NCI-H226 (cell line): ENCODE measurements around the gene ADARB2.

Source experiments
- DNase-seq: peaks from one replicate; pipeline ENCODE4 v3.0.0-alpha.2; 2015

The ADARB2 gene

DNA sequence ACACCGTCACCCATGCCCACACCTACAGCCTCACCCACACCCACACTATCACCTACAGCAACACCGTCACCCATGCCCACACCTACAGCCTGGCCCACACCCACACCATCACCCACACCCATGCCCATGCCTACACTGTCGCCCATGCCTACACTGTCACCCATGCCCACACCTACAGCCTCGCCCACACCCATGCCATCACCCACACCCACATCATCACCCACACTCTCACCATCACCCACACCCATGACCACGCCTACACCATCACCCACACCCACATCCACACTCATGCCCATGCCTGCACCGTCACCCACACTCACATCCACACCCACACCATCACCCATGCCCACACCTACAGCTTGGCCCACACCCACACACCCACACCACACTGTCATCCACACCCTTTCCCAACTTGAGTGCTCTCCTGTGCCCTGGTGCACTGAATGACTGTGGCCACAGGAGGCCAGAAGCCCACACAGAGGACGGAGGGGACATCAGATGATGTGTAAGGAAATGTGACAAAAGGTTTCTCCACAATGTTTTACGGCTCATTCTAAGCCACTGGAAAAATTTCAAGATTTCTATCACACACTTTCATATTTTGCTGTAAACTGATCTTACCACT is 527.9 kb downstream of the ADARB2 start:
- no peak for DNase-seq

DNA sequence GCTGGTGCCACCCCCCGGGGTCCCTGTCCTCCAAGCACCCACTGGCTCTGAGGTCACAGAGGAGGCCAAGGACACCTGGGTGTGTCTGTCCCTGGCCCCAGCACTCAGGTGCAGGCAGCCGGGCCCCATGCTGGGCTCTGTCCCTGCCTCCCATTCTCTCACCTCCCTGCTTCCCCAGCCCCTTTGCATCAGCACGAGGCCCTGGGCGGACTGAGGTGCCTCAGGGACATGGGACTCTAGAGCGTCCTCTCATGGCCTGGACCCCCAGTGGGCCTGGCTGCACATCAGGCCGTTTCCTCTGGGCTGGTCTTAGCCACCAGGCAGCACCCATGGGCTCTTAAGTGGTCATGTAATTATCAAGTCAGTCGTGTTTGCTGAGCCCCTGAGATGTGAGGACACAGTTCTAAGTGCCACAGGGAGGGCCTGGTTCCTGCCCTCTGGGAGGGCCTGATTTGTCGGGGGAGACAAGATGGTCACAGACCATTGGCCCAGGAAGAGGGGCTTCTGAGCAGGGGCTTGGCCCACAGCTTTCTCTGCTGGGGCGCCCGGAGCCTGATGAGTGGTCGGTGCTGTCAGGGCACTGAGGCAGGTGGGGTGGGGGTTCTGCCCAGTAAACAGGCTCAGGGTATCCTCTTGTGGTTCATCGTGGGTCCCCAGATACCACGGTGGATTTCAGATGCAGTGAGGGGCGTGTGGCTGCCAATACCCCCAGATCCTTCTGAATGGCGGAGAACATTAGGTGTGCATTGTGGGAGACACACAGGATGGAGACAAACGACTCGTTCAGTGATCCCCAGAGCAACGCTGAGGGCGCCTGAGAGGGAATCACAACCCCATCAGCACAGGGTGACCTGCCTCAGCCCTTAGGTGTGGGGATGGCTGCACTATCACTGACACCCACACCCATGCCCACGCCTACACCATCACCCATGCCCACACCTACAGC is 528.7 kb downstream of the ADARB2 start:
- DNase-seq = no peak

DNA sequence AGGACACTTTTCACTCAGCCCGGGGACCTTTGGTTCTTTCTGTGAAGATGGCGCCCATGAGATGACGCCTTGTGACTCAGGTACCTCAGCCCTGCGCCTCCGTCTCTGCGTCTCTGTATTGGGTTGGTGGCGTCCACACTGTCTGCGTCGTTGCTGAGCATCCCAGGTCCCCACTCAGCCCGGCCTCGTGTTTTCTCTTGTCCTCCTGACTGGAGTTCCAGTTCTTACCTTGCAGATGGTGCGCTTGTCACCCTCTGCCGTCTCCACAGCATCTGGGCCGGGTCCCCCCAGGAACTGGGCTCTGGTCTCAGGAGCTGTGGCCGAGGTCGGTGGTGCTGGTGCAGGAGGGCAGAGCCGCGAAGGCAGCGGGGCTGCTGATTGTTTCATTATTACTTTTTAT is 530.7 kb downstream of the ADARB2 start:
- DNase-seq = no peak

DNA sequence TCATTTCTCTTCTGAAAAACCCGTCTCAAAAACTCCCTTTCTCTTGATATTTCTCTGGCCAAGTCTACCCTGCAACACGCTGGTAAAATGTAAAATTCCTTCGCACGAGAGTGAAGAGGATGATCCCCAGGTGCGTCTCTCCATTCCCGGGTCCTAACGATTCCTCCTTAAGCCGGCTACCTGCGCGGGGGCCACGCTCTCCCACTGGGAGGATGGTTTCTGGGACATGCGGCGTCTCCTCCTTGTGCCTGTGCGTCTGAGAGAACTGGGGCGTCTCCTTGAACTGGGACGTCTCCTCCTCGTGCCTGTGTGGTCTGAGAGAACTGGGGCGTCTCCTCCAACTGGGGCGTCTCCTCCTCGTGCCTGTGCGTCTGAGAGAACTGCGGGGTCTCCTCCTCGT is 531.2 kb downstream of the ADARB2 start:
- DNase-seq = no peak

DNA sequence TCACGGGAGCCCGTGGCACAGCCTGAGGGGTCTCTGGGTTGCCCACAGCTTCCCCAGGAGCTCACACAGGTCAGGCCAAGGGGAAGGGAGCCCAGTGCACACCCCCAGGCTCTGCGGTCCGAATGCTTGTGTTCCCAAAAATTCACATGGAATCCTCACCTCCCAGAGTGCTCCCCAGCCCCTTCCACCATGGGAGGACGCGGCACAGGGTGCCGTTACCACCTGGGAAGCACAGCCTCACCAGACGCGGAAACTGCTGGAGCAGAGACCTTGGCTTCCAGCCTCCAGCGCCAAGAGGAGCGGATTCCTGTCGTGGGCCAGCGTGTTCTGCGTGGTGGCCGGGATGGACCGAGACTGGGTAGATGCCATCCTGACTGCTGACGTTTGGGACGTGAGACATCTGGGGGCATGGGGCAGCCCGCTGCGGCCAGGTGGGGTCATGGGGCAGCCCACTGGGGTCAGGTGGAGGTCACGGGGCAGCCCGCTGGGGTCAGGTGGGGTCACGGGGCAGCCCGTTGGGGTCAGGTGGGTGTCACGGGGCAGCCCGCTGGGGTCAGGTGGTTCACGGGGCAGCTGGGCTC is 531.8 kb downstream of the ADARB2 start:
- no peak for DNase-seq

DNA sequence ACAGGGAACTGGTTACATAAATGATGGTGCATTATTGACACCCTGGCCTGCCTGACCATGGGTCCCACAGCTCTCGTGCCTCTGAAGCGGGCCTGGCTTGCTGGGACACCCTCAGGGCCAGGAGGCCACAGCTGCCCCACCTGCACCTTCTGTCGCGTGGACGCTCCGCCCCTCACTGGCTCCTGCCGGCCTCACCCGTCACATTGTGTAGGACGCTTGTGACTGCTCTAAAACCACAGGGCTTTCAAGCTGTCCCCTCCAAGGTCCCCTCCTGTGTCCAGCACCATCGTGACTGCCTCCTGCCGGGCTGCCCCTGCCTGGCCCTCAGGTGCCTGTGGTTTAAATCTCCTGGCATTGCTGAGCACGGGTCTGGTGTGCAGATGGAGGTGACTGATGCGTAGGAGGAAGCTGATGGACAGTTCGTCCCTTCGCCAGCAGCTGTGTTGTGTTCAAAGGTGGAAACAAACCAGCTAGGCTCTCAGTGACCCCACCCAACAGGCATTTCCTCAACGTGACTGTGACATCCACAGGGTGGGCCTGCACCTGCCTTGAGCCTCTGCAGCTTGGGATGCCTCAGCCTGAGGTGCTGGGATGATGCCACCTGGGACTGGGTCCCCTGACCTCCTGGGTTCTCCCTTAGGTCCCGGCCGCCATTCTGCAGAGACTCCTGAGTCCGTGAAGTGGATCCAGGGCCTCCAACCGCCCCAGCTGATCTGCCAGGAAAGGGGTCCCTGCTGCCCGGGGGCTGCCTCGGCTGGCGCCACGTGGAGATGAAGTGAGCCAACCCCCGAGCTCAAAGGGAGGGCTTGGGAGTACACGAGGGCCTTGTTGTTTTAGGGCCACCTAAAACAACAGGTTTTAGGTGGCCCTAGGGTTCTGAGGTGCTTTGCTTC is 532.6 kb downstream of the ADARB2 start:
- no peak for DNase-seq

DNA sequence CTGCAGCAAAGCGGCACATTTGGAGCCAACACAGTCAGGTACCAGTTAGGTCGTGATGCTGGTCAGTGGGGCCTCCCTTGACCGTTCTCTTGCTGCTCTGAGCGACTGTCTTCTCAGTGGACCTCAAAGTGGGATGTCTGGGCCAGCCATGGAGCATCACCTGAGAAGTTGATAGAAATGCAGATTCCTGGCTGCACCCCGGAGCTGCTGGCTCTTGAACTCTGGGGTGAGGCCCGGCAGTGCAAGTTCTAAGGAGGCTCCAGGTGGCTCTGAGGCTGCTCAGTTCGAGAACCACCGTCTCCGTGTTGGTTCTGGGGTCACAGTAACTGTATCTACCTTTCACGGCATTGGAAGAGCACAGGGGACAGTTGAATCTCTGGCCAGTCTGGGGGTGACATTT is 533.6 kb downstream of the ADARB2 start:
- DNase-seq = no peak

DNA sequence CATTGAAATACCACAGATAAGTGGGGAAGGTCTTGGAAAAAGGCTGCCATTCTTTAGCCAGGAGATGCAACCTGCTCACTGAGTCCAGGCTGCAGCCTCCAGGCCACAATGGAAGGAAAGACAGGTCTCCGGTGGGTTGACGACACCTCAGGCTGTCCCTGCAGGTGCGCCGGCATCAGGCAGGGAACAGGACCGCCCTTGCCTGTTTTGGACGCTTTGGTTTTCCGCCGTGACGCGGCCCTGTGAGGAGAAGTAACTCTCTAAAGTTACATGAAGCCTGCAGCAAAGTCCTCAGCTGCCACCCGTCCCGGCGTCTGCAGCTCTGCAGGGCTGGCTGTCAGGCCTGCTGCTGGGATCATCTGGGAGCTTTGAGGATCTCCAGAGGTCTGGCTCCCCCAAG is 534.1 kb downstream of the ADARB2 start:
- no peak for DNase-seq

DNA sequence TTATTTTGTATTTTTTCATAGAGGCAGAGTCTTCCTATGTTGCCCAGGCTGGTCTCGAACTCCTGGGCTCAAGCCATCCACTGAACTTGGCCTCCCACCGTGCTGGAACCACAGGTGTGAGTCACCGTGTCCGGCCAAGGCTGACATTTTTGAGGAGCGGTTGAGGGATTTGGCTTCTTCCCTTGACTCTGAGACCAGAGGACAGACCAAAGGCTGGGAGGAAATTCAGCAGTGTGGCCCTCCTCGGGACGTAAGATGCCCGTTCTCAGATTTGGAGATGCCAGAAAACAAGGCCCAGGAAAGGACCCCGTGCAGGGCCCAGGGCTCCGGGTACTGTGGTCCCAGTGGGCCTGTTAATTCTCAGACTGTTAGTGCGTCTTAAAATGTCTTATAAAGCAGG is 535.0 kb downstream of the ADARB2 start:
- DNase-seq = no peak

DNA sequence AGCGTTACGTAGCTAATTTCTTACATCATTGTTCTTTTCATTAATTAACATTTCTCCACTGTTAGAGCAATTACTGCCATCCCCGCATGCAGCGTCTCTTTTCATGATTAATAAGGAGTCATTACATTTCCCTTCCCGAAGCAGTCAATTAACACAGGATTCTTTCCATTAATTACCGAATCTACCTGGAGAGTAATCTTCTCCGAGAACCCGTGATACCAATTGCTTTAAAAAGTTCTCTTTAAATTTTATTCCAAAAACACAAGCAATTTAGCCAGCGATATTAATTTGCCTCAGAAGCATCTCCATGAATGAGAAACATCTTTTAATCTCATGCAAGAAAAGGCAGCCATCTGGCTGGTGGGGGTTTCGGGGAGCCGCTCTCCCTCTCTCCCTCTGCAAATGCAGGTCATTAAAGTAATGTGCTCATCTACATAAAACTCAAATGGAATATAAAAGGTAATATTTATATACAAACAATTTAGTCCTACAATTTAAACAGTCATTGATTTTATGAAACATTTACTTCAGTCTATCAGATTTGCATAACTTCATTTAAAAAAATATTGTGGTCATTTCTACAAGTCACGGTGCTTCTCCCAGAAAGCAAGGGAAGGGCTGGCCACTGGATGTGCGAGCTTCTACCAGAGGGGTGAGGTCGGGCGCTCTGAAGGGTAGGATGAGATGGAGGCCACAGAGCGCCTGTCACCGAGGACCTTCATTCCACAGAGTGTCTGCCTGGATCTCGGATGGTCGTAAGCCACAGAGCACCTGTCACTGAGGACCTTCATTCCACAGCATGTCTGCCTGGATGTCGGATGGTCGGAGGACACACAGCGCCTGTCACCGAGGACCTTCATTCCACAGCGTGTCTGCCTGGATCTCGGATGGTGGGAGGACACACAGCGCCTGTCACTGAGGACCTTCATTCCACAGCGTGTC is 536.2 kb downstream of the ADARB2 start:
- DNase-seq = no peak

DNA sequence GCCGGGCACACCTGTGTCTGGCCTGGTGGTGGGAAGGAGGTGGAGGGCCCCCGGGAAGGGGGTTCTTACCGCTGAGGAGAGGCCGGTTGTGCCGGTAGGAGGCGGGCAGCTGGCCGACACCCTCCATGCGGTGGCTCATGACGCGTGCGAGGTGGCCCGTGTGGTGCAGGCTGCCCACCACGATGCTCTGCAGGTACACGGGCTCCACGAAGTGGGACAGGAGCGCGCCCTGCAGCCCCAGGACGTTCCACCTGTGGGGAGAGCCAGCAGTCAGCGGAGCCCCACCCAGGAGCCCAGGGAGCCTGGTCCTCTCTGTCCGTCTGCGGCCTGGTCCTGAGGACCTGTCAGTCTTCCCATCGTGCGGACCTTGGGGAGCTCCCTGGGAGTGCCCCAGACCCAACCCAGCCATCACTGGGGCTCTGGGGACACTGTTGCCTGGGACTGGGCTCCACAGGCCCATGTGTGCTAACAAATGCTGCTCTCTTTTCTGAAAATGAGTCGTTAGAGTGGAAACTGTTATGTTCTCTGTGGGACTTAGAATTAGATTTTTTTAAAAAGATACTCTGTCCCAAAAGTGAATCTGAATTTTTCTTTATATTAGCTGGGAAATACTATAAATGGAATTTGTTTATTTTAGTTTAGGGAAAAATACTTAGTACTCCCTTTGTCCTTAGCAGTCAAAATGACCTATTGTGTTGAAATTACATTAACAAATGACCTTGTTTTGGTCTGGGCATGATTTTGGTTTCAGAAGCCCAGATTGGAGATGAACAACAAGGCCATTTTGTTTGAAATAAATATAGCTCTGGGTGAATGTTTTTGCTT is 537.2 kb downstream of the ADARB2 start:
- no peak for DNase-seq

DNA sequence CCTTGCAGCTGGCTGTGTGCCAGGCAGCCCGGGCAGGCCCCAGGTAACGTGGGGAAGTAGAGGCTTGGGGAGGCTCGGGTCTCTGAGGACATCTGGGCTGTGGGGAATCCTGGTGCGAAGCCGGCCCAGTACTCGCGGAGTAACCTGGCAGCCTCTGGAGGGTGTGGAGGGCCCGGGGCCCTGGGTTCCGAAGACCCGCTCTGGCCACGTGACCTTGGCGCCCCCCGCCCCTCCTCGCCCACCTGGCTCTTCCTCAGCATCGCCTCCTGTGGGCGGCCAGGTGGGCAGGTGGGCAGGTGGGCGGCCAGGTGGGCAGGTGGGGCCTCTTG is 538.0 kb downstream of the ADARB2 start:
- no peak for DNase-seq

DNA sequence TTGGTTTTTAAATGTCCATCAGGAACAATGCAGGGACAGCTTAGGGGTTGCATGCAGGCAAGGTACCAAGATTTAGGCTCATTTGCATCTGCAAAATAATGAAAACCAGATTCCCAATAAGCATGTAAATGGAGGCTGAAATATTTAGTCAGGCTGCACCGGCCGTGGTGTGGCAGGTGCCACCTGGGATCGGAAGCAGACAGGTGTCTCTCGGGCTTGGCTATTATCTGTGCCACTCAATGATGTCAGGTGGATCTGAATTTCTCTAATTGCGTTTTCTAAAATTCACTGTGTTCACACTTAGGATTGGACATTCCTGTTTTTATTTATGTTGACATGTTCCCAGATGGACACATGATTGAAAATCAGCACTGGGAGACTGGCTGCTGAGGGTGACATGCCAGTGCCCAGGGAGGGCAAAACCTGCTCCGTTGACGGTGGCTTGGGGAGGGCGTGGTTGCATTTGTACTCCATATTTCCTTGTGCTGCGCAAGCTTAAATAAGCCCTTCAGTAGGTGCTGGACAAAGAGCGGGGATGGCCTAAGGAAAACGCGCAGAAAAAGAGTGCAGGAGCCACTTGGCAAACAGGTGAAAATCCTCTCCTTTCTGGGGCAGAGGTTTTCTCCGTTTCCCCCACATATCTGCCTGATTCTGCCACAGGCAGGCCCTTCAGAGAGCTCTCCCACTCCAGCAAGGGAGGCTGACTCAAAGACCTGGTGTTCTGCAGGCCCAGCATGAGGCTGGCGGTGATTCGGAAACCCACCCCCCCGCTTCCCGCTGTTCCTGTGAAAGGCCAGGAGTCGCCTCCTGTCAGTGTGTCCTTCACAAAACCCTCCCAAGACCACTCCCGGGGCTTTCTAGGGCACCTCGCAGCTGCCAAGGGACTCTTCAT is 538.6 kb downstream of the ADARB2 start:
- no peak for DNase-seq

DNA sequence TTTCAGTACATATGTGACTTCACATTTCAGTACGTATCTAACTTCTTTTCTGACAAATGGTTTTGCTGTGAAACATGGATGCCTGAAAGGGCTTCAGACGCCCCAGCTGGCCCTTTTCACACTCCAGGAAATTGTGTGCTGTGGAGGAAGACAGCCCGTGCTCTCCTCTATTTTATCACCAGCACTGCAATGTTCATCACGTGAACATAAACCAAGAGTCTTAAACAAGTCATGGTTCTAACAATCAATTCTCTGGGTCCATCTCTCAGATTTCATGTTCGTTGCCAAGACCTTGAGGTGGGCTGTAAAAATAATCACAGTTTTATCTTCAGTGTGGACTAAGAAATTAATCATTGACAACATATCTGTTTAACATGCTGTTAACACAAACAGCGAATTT is 539.9 kb downstream of the ADARB2 start:
- DNase-seq = no peak

DNA sequence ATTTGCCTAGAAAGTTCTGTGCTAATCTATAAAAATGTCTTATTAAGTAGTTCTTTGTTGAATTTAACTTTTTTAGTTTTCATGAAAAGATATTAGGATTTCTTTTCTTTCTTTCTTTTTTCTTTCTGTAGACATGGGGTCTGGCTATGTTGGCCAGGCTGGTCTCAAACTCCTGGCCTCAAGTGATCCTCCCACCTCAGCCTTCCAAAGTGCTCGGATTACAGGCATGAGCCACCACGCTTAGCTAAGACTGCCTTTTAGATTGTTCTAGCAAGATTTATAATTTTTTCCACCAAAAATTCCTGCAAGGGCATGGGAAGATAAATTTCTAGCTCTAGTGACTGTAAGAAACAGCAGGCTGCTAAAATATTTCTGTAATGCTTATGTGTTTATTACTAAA is 540.7 kb downstream of the ADARB2 start:
- no peak for DNase-seq

DNA sequence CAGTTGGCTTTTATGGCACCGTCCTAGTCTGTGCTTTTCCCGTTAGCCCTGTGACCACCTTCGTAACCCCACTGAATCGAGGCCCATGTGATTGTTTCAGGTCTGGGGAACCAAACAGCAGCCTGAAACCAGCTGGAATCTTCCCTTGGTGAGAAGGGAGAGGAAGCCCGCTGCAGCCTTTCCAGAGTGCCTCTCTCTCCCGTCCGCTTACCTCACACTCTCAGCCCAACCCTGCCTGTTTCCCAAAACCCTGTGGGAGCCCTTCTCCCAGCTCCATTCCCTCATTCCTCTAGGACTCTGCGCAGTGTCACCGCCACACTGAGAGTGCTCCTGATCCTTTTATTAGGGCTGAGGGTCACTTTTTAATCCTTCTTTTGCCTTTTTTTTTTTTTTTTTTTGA is 541.5 kb downstream of the ADARB2 start:
- DNase-seq = no peak

DNA sequence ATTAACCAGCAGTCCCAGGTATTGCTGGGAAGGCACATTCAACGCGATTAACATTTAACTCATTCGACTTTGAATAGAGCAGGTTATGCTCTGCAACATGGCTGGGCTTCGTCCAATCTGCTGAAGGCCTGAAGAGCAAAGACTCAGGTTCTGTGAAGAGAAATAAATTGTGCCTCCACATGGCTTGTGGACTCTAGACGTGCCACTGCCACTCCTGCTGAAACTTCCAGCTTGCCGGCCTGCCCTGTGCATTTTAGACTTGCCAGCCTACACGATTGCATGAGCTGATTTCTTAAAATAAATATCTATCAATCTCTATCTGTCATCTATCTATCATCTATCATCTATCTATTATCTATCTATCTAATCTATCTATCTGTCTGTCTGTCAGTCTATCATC is 543.2 kb downstream of the ADARB2 start:
- DNase-seq = no peak

DNA sequence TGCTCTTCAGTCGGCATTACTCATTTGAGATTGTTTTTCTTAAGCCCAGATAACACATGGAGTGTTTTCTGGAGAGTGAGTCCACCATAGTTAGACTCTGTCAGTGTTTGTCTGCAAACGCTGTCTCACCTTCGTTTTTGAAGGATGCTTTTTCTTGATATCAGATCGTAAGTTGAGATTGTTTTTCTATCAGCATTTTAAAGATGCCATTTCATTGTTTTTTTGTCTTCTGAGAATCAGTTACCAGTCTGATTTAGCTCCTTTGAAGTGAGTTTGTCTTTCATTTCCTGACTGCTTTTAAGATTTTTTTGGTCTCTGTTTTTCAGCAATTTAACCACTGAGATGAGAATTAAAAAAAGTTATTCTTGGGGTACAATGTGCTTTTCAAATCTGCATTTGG is 543.8 kb downstream of the ADARB2 start:
- DNase-seq = no peak

DNA sequence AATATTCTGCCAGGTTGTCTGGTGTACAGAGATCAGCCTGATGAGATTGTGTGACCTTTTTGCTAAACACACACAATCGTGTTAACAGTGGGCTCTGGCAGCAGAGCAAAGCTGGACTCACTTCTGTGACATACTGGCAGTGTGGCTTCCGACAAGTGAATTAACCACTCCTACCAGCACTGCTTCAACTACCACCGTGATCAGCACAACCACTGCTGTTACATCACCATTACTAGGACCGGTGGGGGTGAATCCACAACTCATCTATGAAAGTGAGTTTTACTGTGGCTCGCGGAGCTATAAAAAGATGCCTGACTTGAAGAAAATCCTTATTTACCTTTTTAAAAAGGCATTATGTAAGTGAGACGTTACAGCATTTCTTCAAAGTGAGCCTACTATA is 545.6 kb downstream of the ADARB2 start:
- DNase-seq = no peak
